ENCODE data around the gene ERFL. TPM values are rescaled to one million over a fixed set of nuclear protein-coding genes. Genes with fewer than 3 reads are reported as not detected.
"Not testable (repeated sequence)": the region's sequence is repeated elsewhere in the genome, so short reads cannot be mapped to it uniquely, and the experiment has no call there.

Gene ERFL
- total RNA-seq, 1 donor from 2014 or later: not detected

DNA sequence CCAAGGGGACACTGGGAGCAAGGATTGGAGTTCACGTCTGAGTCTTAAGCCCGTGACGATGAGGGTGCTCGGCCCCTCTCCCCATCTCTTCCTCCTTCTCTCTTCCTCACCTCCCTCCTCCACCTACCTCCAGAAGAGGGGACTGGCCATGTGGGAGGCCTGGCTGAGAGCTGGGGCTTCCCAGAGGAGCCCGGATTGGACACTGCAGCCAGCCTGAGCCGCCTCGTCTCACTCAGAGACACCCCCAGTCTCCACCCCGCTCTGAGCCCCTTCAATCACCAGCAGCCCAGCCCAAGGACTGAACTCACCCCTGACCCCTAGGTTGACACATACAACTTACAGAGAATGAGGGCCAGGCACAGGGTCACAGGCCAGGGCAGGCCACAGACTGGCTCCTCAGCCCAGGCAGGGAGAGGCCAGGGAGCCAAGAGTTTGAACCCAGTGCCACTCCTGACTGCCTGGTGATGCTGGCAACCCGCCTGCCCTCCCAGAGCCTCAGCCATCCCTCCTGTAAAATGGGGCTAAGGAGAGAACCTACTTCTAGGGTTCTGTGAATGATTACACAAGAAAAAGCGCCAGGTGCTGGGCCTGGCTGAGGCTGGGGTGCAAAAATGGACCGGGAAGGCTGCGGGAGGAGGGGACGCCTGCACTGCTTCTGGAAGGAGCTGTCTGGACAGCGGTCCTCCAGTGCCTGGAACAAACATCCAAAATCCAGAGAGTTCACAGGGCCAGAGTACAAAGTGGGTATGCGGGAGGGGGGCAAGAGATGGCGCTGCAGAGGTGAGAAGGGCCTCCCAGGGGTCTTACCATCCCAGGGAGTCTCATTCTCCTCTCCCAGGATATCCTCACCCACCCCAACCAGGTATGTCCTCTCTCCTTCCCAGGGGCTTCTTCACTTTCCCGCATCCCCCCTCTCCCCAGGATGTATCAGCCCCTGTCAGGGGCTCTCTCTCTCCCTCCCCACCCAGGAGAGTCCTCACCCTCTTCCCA, 50.0 kb downstream of the ERFL start:
- no peak for DNase-seq (ENCODE audit: low read depth in 2 of 2)

DNA sequence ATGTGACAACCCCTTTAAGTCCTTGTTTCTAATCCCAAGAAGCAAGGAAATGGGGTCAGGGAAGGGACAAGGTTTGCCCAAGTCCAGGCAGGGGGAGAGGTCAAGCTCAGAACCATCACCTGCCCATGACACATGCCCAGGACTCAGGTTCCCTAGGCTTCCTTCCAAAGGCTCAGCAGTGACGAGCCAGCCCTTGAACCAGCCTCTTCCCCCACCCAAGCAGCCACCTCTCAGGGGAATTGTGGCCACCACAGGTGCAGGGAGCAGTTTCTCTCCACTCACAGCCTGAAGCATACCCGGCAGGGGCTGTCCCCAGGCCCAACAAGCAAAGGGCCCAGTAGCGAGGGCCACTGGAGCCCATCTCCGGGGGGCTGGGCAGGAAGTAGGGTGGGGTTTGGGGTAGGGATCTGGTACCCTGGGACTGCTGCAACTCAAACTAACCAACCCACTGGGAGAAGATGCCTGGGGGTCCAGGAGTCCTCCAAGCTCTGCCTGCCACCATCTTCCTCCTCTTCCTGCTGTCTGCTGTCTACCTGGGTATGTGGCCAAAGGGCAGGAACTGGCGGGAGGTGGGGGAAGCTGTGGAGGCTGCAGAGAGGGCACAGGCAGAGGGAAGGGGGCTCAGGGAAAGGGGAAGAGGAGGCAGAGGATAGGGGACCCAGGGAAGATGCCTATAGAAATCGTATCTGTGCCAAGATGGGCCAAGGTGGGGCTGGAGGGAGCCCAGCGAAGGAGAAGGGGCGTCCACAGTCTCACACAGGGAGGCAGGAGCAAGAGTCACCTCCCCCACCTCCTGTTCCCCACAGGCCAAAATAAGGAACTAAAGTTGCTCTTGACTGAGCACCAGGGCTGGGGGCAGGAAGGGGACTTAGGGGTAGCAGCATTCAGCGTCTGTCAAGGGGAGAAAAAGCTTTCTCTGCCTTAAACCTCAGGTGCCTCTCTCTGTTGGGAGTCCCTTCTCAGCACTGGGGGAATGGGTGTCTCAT, 51.1 kb downstream of the ERFL start, which contains the start of gene CD79A:
CD79A (plus strand) TSS at position 433 of the 986 bp plus-strand sequence; CDS start at position 459, 26 bp downstream.
- DNase-seq (ENCODE audit: low read depth in 2 of 2): no peak

DNA sequence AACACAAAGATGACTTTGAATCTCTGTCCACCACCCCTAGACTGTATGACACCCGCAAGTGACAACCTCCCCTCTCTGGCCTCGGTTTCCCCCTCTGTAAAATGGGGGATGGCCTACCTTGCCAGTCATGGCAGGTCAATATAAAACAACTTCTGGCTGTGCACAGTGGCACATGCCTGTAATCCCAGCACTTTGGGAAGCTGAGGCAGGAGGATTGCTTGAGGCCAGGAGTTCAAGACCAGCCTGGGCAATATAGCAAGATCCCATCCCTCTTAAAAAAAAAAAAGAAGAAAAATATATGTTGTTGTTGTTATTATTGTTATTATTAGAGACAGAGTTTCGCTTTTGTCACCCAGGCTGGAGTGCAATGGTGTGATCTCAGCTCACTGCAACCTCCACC, 52.3 kb downstream of the ERFL start:
- DNase-seq (ENCODE audit: low read depth in 2 of 2): not testable (repeated sequence)

DNA sequence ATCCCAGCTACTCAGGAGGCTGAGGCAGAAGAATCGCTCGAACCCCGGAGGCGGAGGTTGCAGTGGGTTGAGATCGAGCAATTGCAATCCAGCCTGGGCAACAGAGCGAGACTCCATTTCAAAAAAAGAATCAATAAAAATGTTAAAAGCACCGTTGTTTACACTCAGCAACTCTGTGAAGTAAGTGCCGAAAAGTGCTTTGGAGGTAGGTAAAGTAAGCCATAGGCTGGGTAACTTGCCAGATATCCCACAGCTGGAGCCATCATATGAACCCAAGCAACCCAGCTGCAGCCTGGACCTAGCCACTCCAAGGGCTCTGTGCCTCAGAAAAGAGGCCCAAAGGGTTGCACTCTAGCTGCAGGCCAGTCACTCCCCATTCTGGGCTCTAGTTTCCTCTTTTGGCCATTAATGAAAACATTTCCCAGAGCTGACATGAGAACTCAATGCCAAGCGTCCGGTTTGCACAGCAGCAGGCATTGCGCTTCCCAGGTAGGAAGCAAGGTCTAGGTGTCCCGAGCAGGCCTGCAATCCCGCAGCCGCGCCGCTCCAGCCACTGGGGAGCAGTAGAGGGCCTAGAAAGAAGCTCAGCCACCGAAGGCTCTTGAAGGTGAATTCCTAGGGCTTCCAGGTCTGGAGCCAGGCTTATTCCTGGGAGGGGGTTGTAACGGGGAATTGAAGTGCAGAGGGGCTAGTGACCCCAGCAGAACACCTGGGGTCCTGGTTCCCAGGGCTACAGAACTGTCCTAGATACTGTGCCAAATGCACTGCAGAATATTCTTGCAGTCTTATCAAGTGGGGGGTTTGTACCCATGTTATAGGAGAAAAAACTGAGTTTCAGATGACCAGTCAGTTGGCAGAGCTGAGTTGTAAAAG, 55.2 kb downstream of the ERFL start:
- DNase-seq (ENCODE audit: low read depth in 2 of 2): peak; percentile 62 to 73

DNA sequence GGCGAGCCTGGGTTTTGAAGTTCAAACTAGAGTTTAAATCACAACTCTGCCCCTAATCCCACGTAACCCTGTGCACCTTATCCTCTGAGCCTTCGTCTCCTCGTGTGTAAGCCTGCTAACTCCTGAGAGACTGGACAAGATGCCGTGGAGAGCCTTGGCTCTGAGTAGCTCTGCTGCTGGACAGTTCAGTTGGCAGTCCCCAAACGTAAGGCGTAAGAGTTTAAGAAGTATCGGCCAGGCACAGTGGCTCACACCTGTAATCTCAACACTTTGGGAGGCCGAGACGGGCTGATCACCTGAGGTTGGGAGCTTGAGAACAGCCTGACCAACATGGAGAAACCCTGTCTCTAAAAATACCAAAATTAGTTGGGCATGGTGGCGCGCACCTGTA, 55.9 kb downstream of the ERFL start:
- no peak for DNase-seq (ENCODE audit: low read depth in 2 of 2)

DNA sequence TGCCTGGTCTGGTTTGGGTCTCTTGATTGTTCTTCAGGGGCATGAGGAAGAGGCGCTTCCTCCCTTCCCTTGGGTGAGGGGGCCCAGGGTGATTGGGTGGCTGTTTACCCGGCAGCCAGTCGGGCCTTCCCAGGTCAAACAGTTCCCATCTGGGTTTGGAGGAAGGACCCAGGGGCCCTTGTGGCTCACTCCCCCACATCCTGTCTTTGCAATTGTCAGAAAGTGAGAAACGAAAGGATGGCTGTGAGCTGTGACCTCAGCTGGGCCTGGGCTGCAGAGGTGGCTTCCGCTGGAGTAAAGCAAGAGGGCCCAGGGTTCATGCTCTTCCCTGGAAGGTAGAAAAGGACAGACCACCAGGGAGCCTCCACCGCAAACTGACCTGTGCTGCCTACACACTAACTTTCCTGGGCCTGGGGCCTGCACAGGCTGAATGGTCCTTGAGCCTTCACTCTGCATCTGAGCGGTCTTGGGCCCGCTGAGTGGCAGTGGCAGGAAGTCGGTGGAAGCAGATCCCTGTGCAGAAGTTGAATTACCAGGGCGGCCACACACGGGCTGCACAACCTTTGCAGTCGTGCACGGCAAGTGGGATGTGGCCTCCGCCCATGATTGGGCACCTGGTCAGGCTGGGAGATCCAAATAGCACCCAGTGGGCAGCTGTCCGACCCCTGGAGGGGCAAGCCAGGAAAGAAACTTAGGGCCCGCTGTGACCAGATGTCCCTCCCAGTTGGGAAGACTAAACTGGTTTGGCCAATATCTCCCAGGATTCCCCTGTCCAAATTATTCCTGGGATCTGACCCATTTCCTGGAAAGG, 56.5 kb downstream of the ERFL start:
- DNase-seq (ENCODE audit: low read depth in 2 of 2): no peak

DNA sequence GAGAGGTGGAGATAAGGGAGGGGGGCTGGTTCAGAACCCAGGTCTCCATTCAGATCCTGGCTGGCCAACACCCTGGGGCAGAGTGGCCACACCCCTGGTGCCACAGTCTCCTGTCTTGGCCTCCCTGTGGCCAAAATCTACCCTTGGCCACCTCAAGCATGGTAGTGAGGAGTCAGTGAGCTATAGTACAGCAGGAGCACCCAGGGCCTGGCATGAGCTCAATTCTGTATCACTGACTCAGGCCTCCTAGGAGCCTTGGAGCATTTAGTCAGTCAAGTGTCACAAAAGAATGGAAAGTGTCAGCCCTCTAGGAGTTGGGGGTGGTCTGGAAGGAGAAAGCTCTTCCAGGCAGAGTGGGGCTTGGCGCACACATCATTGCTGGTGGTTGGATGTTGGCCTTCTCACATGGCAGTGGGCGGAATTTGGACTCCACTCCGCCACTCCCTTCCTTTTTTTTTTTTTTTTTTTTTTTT, 57.8 kb downstream of the ERFL start:
- DNase-seq (ENCODE audit: low read depth in 2 of 2): no peak

DNA sequence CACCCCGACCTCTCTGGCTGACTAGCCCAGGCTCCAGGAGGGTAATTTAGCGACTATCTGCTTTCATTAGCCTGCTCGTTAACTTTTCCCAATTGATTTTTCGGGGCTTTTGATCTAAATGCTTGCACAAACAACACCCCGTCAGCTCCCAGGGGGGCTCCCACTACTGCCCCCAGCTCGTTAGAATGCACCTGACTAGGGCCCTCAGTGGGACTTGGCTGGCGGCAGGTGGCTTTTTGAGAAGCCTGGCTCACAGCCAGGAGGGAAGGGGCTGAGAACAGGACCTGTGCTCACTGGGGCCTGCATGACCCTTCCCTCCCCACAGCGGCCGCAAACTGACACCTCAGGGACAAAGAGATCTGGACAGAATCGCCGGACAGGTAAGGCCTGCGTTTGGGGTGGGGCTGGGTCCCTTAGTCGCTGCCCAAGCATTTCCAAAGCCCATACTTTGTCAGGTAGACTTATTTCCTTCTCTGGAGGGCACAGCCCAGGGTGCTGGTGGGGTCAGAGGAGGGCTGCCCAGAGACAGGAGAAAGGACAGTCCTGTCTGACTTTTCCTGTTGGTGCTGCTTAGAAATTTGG, 58.8 kb downstream of the ERFL start:
- no peak for DNase-seq (ENCODE audit: low read depth in 2 of 2)

DNA sequence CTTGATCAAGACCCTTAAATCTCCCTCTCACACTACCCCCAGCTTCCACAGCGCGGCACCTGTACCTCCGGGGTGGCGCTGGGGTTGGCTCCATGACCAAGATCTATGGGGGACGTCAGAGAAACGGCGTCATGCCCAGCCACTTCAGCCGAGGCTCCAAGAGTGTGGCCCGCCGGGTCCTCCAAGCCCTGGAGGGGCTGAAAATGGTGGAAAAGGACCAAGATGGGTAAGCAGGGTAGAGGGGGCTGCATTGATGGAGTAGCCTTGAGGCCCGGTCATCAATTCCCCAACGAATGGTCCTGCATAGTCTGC, 59.3 kb downstream of the ERFL start:
- DNase-seq (ENCODE audit: low read depth in 2 of 2): no peak

DNA sequence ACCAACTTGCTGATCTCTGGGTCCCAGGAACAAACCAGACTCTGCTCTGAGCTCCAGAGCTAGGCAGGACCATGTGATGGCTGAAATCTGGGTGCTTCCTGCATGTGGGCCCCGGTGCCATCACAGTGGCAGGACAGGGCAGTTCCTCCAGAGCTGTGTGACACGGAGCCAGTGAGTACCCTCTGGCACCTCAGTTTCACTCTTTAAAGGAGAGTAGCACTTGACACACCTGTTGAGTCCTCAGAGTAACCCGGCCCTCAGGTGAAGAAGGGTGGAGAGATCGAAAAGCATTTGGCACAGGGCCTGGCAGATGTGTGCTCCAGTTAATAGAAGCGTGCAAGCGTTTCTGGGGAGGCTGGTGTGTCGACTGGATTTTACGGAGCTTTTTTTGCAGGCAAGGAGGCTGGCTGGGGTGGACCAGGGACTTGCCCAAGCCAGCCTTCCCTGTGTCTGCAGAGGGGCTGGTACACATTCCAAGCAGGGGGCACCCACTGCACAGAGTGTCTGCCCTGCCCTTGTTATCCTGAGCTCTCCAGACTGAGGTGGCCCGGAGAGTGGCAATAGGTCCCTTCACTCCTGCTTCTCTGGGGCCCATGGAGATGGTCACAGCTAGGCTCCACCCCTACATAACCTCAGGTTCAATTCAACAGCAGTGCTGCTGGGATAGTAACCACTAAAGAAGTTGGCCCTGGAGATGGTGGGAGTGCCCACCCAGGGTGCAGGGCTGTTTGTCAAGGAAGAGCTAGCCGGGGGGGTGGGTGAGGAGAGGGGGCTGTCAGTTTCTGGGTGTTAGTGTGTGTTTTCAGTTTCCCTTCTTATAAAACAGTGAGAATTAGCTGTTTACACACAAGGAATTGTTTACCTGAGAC, 59.9 kb downstream of the ERFL start:
- DNase-seq (ENCODE audit: low read depth in 2 of 2): no peak

DNA sequence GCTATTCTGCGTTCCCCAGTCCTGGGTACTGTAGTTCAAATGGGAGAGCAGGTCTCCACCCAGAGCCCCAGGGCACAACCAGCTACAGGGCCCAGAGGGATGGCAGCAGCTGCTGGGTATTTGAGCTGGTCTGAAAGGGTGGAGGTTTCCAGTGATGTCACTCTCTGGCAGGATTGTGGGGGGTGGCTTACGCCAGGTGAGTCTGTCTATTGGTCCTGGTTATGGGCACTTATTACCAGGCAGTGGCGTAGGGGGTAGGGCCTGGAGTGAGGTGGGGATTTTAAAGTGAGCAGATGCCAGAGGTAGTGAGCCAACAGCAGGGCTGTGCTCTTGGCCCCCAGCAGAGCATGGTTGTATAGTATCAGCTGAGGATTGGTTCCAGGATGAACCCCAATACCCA, 62.0 kb downstream of the ERFL start:
- no peak for DNase-seq (ENCODE audit: low read depth in 2 of 2)

DNA sequence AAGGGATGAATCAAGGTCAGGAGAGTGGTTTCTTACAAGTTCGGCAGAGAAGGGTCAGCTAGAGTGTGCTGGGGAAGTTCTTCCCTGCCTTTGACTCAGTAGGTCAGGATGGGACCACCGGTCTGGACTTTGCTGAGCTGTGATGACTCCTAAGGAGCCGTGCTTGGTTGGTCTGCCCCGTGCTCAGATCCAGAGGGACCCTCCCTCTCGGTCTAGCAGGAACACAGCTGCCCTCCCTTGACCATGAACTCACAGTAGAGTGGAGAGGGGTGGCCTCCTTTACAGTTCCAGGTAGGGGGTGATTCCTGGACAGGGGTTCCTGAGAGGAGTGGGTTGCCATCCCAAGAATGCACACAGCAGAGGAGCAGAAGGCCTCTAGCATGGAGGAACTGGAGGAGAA, 63.9 kb downstream of the ERFL start:
- DNase-seq (ENCODE audit: low read depth in 2 of 2): no peak

DNA sequence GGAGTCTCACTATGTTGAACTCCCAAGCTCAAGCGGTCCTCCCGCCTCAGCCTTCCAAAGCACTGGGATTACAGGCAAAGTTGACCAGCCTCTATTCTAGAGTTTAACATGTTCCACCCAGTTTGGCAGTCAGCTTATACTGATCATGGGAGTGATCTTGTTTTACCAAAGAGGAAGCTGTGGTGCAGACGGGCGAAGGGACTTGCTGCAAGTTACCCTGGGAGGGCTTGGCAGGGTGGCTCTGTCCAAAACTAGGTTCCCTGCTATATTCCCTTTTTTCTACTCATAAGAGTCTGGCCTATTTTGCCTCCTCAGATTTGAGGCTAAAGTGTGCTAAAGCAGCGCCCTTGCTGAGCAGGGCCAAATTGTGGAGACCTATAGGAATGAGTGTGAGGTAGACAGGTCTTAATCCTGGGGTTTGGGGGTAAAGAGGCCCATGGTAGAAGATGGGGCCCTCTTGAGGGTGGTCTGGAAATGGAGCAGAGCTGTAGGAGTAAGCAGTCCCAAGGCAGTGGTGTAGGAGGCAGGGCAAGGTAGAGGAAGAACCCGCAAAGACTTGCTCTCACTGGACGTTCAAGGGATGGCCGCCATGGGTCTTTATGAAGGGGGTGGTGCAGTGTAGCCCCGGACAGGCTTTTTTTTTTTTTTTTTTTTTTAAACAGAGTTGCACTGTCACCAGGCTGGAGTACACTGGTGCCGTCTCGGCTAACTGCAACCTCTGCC, 64.9 kb downstream of the ERFL start:
- no peak for DNase-seq (ENCODE audit: low read depth in 2 of 2)

DNA sequence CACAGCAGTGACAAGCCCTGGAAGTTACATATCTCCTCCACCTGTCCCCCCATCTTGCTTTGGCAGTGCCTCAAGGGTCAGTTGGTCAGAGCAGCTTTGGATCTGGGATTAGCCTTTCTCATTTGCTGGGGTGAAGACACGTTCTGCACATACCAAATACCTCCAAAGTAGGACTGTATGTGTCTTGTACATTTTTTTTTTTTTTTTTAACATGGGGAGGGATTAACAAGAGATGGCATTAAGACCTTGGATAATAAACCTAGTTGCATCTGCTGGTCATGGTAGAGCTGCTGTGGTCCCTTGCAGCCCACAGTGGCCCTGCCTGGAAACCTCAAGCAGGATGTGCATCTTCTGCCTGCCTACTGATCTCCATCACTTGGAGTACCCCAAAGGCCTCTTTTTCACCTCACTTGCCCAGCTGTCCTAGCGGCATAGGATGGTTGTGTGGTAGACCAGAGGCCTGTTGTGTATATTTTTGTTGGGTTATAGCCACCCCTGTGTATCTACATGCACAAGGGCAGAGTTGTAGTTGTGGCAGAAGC, 65.7 kb downstream of the ERFL start:
- DNase-seq (ENCODE audit: low read depth in 2 of 2): no peak

DNA sequence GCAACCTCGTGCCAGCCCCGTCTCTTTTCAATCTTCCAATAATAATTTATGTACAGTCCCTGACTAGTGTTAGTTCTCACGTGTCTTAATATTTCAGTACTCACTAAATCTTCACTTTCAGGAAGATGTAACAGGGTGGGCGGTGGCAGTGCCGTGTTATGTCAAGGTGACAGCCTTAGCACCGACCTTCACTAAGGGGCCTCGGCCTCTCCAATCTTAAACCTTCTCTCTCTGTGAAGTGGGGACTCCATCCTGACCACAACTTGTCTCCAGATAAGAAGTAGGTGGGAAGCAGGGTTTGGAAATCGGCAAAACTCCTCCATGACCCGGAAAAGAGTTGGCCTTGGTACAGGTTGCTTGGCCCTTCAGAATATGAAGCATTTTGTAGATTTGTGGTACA, 66.4 kb downstream of the ERFL start:
- DNase-seq (ENCODE audit: low read depth in 2 of 2): no peak

DNA sequence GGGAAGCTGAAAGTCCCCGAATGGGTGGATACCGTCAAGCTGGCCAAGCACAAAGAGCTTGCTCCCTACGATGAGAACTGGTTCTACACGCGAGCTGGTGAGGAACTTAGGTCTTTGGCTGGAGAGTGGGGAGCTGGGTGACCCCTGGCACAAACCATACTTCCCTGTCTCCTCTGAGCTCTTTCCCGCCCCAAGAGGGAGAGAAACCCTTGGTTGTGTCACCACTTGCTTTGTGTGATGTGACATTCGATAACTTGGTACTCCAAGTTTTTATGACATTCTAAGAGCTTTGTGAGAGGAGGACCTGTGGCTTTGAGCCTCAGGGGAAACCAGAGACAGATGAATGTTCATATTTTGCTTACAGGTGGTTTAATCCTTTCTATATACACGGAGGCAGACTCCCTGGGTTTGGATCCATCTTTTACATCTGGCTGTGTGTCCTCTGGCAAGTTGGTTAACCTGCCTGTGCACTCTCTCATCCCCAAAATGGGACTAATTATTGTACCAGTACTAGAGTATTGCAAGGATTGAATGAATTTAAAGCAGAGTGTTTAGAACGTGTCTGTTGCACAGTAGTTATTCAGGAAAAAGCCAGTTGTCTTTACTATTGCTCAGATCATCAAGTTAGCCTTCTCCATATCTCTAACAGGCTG, 67.0 kb downstream of the ERFL start:
- DNase-seq (ENCODE audit: low read depth in 2 of 2): no peak

DNA sequence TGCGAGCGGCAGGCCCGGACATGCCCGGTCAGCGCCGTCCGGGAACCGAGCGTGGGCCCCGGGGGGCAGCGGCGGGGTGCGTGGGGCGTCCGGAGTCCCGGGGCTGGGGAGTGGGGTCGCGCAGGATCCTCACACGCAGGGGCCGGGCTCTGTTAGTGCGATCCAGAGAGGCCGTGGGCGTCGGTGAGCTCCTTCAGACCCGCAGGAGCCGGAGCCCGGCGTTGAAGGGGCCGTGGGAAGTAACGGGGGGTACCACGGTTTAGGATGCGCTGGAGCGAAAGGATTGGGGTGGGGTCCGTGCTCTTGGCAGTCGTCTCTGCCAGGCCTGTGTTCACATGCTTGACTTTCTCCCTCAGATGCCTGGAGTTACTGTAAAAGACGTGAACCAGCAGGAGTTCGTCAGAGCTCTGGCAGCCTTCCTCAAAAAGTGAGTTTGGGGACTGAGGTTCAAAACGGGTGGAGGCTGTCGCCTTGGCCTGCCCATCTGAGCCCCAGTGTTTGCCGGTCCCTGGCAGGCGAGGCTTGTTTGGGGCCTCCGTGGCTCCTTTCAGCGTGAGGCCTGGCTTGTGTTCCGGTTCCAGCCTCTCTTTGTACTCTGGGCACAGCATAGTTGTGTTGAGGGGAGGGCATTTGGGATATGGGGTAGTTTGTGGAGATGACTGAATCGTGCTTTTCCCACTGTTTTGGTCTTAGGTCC, 67.7 kb downstream of the ERFL start:
- peak; percentile 33 to 54 for DNase-seq (ENCODE audit: low read depth in 2 of 2)
